CD14-positive monocyte (primary cell): ENCODE data around the gene DNAJC1. TPM values are rescaled to one million over a fixed set of nuclear protein-coding genes. Genes with fewer than 3 reads are reported as not detected.

Experiments
- DNase-seq, 3 donors: peaks; one replicate each; pipeline ENCODE4 v3.0.0-alpha.2; 2011 to 2022
- H2AFZ ChIP-seq: 2 replicates; pipeline ENCODE4 v1.6.0; 2012; ENCODE audit warnings: mild to moderate bottlenecking, low read depth, low read length, inconsistent platforms; ENCODE audit not compliant: insufficient read depth, poor library complexity, severe bottlenecking
- H3K27ac ChIP-seq, 2 donors: 1 replicate in 1 of 2; 2 replicates in 1 of 2; pipeline ENCODE4 v1.5.1; 2012 to 2013; ENCODE audit warnings: low read length in 2 of 2, control low read depth in 1 of 2, inconsistent platforms in 1 of 2, low read depth in 1 of 2, mild to moderate bottlenecking in 1 of 2
- H3K27me3 ChIP-seq, 2 donors: one replicate each; pipeline versions ENCODE4 v1.6.0 to v1.6.1; 2011 to 2013; ENCODE audit warnings: low read length in 2 of 2; ENCODE audit not compliant: control insufficient read depth in 2 of 2, insufficient read depth in 2 of 2
- H3K36me3 ChIP-seq, 2 donors: replicated peaks in 1 of 2; 1 replicate in 1 of 2; 2 replicates in 1 of 2; pipeline versions ENCODE4 v1.5.1 to v1.6.1; 2012 to 2013; ENCODE audit warnings: low read length in 2 of 2, control low read depth in 1 of 2, inconsistent platforms in 1 of 2, mild to moderate bottlenecking in 1 of 2; ENCODE audit not compliant: insufficient read depth in 2 of 2, control insufficient read depth in 1 of 2
- H3K4me1 ChIP-seq, 2 donors: 1 replicate in 1 of 2; 2 replicates in 1 of 2; pipeline versions ENCODE4 v1.5.1 to v1.6.1; 2012 to 2013; ENCODE audit warnings: low read length in 2 of 2, control low read depth in 1 of 2, inconsistent platforms in 1 of 2, mild to moderate bottlenecking in 1 of 2, moderate library complexity in 1 of 2; ENCODE audit not compliant: insufficient read depth in 2 of 2, control insufficient read depth in 1 of 2
- H3K4me2 ChIP-seq: replicated peaks from 2 replicates; pipeline ENCODE3; 2012; ENCODE audit warnings: low read length, moderate library complexity, mild to moderate bottlenecking; ENCODE audit not compliant: poor library complexity, severe bottlenecking; ENCODE audit errors: extremely low read depth
- H3K4me3 ChIP-seq, 3 experiments: fragments of 200-600 bp in 1 of 3; sonication (generic) in 1 of 3; replicated peaks in 1 of 3; 1 replicate in 2 of 3; 2 replicates in 1 of 3; pipeline ENCODE4 v1.5.1; 2011 to 2013; ENCODE audit warnings: low read length in 3 of 3, mild to moderate bottlenecking in 3 of 3, control low read depth in 2 of 3, low read depth in 2 of 3, inconsistent platforms in 1 of 3, moderate library complexity in 1 of 3
- H3K79me2 ChIP-seq: 2 replicates; pipeline ENCODE4 v1.6.0; 2012; ENCODE audit warnings: mild to moderate bottlenecking, control low read depth, inconsistent platforms, low read length, moderate library complexity; ENCODE audit not compliant: insufficient read depth
- H3K9ac ChIP-seq: 2 replicates; pipeline ENCODE4 v1.6.0; 2017; ENCODE audit warnings: low read length, mild to moderate bottlenecking; ENCODE audit not compliant: insufficient read depth, poor library complexity, severe bottlenecking
- H3K9me3 ChIP-seq, 2 donors: replicated peaks in 1 of 2; 1 replicate in 1 of 2; 2 replicates in 1 of 2; pipeline versions ENCODE4 v1.5.1 to v1.6.1; 2012 to 2013; ENCODE audit warnings: low read length in 2 of 2, control low read depth in 1 of 2; ENCODE audit not compliant: control insufficient read depth in 1 of 2, insufficient read depth in 1 of 2
- H4K20me1 ChIP-seq: 2 replicates; pipeline ENCODE4 v1.6.0; 2012; ENCODE audit warnings: mild to moderate bottlenecking, low read length, control low read depth, moderate library complexity; ENCODE audit not compliant: insufficient read depth
- H3K27ac Mint-ChIP-seq, 7 donors: one replicate each; pipeline ENCODE4 v1.8.0; 2020; ENCODE audit warnings: mild to moderate bottlenecking in 7 of 7, mixed read lengths in 7 of 7, moderate library complexity in 6 of 7, inconsistent platforms in 2 of 7
- H3K27me3 Mint-ChIP-seq, 3 donors: one replicate each; pipeline ENCODE4 v1.8.0; 2021 to 2022; ENCODE audit warnings: low read depth in 3 of 3, mild to moderate bottlenecking in 3 of 3, mixed read lengths in 3 of 3, moderate library complexity in 3 of 3, inconsistent platforms in 1 of 3
- H3K36me3 Mint-ChIP-seq, 2 donors: one replicate each; pipeline ENCODE4 v1.8.0; 2020; ENCODE audit warnings: mixed read lengths in 2 of 2, inconsistent platforms in 1 of 2, mild to moderate bottlenecking in 1 of 2
- H3K4me1 Mint-ChIP-seq: one replicate; pipeline ENCODE4 v1.8.0; 2020; ENCODE audit warnings: mild to moderate bottlenecking, mixed read lengths
- H3K4me3 Mint-ChIP-seq, 2 donors: one replicate each; pipeline ENCODE4 v1.8.0; 2020; ENCODE audit warnings: mild to moderate bottlenecking in 2 of 2, mixed read lengths in 2 of 2, moderate library complexity in 1 of 2
- H3K9me3 Mint-ChIP-seq, 7 donors: one replicate each; pipeline ENCODE4 v1.8.0; 2020 to 2022; ENCODE audit warnings: mixed read lengths in 7 of 7, mild to moderate bottlenecking in 6 of 7, moderate library complexity in 6 of 7, inconsistent platforms in 2 of 7
- WGBS: methylation state at CpG from one replicate; pipeline ENCODE4 v1.1.5; 2013; ENCODE audit warnings: missing lambda C conversion rate; ENCODE audit not compliant: insufficient coverage; 5-methylcytosine and 5-hydroxymethylcytosine counted together
- intact Hi-C, 2 donors: fragments of 100-400 bp; cut with micrococcal nuclease; formaldehyde crosslinking; loops; one replicate each; pipeline versions ENCODE4 v1.15.0 to v1.15.1; 2023
- polyA plus RNA-seq, 3 donors: library from polyadenylated mRNA; depleted of rRNA in 1 of 3; unstranded in 2 of 3; stranded (reverse) in 1 of 3; fragments of 300-500 nt in 2 of 3; fragments of >200 nt in 1 of 3; fragmentation: Illumina TruSeq in 2 of 3; gene quantifications; 1 replicate in 2 of 3; 2 replicates in 1 of 3; pipeline ENCODE4 v1.2.3, GENCODE V29; 2012 to 2021
- TF ChIP-seq, protein P1 (sequence below): fragments of 200-600 bp; IDR thresholded peaks from one replicate; pipeline ENCODE4 v1.8.0; 2022; ENCODE audit warnings: antibody characterized with exemption, mild to moderate bottlenecking

DNAJC1 gene
- polyA plus RNA-seq, 3 donors, result 11.4 to 12.9 (median 12.5) TPM

DNA sequence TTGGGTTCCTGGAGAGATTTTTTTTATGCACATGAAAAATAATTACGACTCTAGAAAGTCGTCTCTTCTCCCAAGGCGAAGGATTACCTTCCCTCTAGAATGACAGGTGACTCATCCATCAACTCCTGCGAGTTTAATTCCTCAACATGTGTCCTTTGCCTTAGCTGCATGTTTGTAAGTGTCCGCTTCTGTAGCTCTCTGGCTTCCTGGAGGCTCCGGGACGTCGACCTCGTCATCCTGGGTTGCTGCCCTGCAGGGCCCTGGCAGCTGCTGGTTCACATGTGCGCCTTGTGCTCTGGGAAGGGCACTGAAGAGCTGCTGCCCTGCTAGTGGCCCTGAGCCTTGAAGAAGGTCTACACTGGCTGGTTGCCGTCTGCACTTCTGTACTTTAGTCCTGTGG is 259.3 kb downstream of the DNAJC1 start:
- Mint-ChIP-seq H3K27ac (no peak overlapping the region), H3K4me3 (no peak overlapping the region), H3K27me3 (no peaks in the 10 kb centered on the region), H3K4me1 (peaks cover 2% of the 10 kb centered on the region), H3K9me3 (peaks cover 0 to 8% (median 5%) of the 10 kb centered on the region in 7 donors), H3K36me3 (peaks cover 50 to 53% of the 10 kb centered on the region in 2 donors)
- Histone ChIP-seq H3K9ac (no peak overlapping the region), H3K4me3 (no peak overlapping the region), H2AFZ (no peak overlapping the region), H3K4me1 (no peaks in the 10 kb centered on the region), H3K36me3 (peaks cover 58% of the 10 kb centered on the region in 2 donors), H3K27ac (no peak overlapping the region), H3K79me2 (no peaks in the 10 kb centered on the region), H3K9me3 (peaks cover 0 to 3% of the 10 kb centered on the region in 2 donors), H3K27me3 (no peaks in the 10 kb centered on the region), H3K4me2 (no peak overlapping the region), H4K20me1 (no peaks in the 10 kb centered on the region)
- WGBS, result 95% methylated on average over 11 of the region's 11 CpGs
- TF ChIP-seq, protein P1, sequence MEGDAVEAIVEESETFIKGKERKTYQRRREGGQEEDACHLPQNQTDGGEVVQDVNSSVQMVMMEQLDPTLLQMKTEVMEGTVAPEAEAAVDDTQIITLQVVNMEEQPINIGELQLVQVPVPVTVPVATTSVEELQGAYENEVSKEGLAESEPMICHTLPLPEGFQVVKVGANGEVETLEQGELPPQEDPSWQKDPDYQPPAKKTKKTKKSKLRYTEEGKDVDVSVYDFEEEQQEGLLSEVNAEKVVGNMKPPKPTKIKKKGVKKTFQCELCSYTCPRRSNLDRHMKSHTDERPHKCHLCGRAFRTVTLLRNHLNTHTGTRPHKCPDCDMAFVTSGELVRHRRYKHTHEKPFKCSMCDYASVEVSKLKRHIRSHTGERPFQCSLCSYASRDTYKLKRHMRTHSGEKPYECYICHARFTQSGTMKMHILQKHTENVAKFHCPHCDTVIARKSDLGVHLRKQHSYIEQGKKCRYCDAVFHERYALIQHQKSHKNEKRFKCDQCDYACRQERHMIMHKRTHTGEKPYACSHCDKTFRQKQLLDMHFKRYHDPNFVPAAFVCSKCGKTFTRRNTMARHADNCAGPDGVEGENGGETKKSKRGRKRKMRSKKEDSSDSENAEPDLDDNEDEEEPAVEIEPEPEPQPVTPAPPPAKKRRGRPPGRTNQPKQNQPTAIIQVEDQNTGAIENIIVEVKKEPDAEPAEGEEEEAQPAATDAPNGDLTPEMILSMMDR, result no peak
- no peak for DNase-seq
- intact Hi-C loops, result no loop called here

DNA sequence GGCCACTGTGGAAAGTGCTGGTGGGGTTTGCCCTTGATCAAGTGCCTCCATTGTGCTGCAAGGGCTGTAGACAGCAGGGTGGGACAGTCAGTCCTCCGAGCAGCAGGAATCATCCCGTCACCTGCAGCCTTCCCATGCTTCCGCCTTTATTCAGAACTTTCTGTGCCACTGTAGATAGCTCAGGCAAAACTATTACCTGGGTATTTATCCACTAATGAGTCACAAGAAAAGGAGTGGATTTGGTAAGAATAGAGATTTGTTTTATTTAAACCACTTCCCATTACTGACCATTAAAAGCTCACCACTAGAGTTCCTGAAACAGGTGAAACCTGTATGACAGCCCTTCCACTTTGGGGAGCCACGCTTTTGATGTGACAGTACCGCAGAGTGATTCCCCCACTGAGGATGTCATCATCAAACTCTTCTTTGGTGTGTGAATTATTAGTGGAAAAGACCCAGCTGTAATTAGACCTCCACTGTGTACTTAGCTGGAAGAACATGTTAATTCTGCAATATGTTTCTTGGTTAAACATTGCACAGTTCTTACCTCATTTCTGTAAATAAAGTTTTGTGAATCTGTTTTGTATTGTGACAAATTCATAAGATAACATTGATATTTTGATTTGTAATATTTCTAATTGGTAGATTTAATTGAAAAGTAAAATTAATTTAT is 260.7 kb downstream of the DNAJC1 start:
- no peak for DNase-seq
- H3K4me2 ChIP-seq, result no peak overlapping the region
- no peak overlapping the region for H3K27ac ChIP-seq
- H3K4me3 ChIP-seq, result no peak overlapping the region
- Mint-ChIP-seq H3K36me3 (peaks cover 61 to 64% of the 10 kb centered on the region in 2 donors), H3K27ac (peak overlapping the region in 2 of 7 donors; percentile 58 to 67), H3K4me3 (no peak overlapping the region), H3K9me3 (peaks cover 0 to 8% (median 5%) of the 10 kb centered on the region in 7 donors), H3K27me3 (no peaks in the 10 kb centered on the region), H3K4me1 (peaks cover 2% of the 10 kb centered on the region)
- no peak overlapping the region for H2AFZ ChIP-seq
- intact Hi-C loops, result no loop called here
- no peaks in the 10 kb centered on the region for H3K4me1 ChIP-seq
- WGBS, result 100% methylated on average over 1 of the region's 5 CpGs
- no peak overlapping the region for H3K9ac ChIP-seq
- H3K9me3 ChIP-seq, result peaks cover 0 to 3% of the 10 kb centered on the region in 2 donors
- peaks cover 70 to 71% of the 10 kb centered on the region in 2 donors for H3K36me3 ChIP-seq
- no peaks in the 10 kb centered on the region for H3K79me2 ChIP-seq
- TF ChIP-seq, protein P1, result no peak
- H3K27me3 ChIP-seq, result no peaks in the 10 kb centered on the region
- H4K20me1 ChIP-seq, result peaks cover 7% of the 10 kb centered on the region
